GM18873 (cell line): ENCODE results near the gene DOK7.
"Not testable (repeated sequence)": the region's sequence is repeated elsewhere in the genome, so short reads cannot be mapped to it uniquely, and the experiment has no call there.

Experiments
- ATAC-seq: cut with Tn5 transposase; IDR thresholded peaks from one replicate; pipeline ENCODE4 v1.9.1; 2021; ENCODE audit warnings: mild to moderate bottlenecking, moderate library complexity, moderate number of reproducible peaks; ENCODE audit not compliant: unreplicated experiment, low FRiP score

DOK7 gene

DNA sequence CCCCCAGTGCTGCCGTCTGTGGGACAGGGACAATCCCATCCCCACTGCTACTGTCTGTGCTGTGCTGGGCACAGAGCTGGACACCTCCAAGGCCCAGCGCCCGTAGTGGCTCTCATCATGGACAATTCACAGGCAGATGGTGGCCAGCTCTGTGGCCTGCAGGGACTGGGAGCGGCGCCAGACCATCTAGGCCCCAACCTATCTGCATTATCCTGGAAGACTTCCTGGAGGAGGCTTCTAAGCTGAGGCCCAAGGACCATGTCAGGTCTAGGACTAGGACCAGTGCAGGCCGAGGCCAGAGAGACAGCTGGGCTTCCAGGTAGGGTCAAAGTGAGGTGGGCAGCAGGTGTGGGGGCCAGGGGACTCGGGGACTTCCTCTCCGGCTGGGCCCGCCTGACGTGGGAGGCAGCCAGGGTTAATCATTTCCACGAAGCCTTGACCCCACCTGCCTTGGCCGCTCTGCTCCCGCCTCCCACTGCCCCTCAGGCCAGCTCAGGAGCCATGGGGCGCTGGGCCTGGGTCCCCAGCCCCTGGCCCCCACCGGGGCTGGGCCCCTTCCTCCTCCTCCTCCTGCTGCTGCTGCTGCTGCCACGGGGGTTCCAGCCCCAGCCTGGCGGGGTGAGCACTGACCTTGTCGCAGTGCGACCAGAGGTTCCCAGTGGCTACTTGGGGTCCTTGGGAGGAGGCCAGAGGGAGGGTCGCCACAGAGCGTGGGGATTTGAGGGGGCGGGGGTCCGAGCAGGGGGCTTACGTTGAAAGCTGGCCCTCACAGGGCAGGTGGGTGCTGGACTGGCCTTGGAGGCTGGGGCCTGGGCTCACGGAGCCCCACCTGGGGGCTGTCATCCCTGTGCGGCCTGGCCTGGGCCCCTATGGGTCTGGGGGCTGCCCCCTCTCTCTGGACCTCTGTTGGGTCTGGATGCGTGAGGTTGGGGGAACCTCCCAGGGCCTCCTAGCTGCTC is 21.3 kb upstream of the DOK7 start, which contains the start of gene HGFAC:
Gene HGFAC, plus strand, starts transcription at position 468 of the 959 bp plus-strand sequence. Its CDS starts 34 bp downstream, at position 502.
- ATAC-seq, result no peak

GRCh38 chr4:3442460-3442958 is 20.6 kb upstream of the DOK7 start:
- ATAC-seq, result no peak

GRCh38 chr4:3442959-3443749 is 20.0 kb upstream of the DOK7 start:
- no peak for ATAC-seq

- no peak for ATAC-seq
Observed at GRCh38 chr4:3443750-3444309, 19.3 kb upstream of the DOK7 start.

GRCh38 chr4:3444351-3445110 is 18.6 kb upstream of the DOK7 start:
- ATAC-seq, result no peak

GRCh38 chr4:3445111-3445820 is 17.8 kb upstream of the DOK7 start:
- no peak for ATAC-seq

DNA sequence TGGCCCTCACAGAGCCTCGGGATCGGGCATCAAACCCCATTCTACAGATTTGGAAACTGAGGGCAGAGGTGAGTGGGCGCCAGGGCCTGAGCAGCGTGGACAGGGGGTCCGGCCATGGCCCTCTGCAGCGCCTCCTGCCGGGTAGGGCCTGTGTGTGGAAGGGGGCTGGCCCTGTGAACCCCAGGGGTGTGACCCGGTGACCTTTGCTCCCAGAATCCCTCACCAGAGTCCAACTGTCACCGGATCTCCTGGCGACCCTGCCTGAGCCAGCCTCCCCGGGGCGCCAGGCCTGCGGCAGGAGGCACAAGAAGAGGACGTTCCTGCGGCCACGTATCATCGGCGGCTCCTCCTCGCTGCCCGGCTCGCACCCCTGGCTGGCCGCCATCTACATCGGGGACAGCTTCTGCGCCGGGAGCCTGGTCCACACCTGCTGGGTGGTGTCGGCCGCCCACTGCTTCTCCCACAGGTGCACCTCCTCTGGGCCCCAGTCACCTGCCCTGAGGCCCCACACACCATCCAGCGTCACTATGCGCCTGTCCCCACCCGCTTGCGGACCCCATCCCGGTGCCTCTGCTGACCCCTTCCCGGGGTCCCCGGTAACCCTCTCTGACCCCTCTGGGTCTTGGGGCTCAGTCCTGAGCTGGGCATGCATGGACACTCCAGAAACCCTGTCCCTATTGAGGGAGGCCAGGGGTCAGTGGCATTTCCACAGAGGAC is 17.1 kb upstream of the DOK7 start:
- ATAC-seq, result no peak

- ATAC-seq, result no peak
Observed at GRCh38 chr4:3446631-3447320, 16.3 kb upstream of the DOK7 start.

DNA sequence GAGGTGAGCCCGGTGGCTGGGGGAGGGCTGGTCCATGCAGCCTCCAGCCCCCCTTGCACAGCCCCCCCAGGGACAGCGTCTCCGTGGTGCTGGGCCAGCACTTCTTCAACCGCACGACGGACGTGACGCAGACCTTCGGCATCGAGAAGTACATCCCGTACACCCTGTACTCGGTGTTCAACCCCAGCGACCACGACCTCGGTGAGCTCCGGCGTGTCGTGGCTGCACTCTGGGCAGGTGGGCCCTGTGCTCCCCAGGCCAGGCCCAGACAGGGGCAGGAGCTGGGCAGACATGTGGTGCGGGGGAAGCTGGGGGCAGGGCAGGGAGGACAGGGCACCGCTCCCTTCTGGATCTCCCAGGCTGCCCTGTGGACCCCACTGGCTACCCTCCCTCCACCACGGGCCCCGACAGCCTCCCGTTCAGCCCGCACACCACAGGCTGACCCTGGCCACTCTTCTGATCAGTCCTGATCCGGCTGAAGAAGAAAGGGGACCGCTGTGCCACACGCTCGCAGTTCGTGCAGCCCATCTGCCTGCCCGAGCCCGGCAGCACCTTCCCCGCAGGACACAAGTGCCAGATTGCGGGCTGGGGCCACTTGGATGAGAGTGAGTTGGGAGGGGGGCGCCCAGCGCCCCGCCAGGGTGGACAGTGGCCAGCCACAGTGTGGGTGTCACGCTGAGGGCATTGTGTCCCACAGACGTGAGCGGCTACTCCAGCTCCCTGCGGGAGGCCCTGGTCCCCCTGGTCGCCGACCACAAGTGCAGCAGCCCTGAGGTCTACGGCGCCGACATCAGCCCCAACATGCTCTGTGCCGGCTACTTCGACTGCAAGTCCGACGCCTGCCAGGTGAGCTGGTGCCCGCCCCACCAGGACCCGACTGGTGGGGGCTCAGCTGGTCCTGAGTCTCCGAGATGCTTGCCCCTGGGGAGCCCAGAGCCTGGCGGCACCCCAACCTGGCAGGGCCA is 15.4 kb upstream of the DOK7 start:
- no peak for ATAC-seq

GRCh38 chr4:3449047-3449573 is 14.0 kb upstream of the DOK7 start:
- no peak for ATAC-seq

DNA sequence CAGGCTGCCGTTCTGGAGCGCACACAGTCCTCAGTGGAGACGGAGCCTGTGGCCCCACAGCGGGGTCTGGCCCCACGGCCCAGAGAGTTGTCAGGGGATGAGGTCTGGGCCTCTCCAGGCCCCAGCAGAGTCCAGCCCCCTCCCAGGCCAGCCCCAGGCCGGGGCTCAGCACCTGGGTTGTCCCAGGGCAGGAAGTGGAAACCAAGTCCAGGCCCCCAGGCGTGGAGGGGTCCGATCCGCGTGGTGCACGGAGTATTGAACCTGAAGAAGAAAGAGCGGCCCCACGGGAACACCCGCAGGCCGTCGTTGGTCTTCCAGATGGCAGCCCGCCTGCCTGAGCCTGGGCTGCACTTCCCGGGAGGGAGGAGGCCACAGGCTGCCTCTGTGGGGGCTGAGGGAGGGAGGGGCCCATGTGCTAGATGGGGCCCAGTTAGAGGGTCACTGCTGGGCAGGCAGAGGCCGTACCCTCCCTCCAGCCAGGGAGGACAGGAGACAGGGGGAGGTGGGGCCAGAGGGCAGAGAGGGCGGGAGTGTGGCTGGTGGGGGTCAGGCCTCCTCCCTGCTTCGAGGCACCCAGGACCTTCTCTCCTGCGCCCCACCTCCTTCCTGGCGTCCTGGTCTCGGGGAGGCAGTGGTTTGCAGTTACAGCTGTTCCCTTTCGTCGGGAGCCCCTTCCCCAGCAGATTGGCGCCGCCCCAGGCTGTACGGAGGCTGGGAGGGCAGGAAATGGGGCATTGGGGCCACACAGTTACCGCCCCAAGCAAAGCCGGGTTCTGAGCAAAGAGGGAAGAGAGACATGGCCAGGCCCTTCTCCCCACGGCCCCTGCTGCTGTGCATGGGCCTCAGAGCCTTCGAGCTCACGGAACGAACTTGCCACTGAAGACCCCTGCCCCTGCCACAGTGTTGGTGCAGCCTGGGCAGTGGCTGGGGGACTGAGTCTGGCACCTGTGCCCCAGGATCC is 13.3 kb upstream of the DOK7 start:
- no peak for ATAC-seq

- ATAC-seq, result no peak
Observed at GRCh38 chr4:3450643-3451042, 12.5 kb upstream of the DOK7 start.

GRCh38 chr4:3451956-3452355 is 11.2 kb upstream of the DOK7 start:
- no peak for ATAC-seq

GRCh38 chr4:3452376-3452775 is 10.7 kb upstream of the DOK7 start:
- ATAC-seq, result no peak

- ATAC-seq, result not testable (repeated sequence)
Observed at GRCh38 chr4:3455596-3455995, 7.5 kb upstream of the DOK7 start.

- no peak for ATAC-seq
Observed at GRCh38 chr4:3458371-3458770, 4.7 kb upstream of the DOK7 start.
